ENCODE data around the gene CTNND2.

- no peak for TF ChIP-seq SP1 (IDR thresholded peaks at IDR 0.05; ENCODE audit: low read depth, low read length)
- TF ChIP-seq, protein P1, sequence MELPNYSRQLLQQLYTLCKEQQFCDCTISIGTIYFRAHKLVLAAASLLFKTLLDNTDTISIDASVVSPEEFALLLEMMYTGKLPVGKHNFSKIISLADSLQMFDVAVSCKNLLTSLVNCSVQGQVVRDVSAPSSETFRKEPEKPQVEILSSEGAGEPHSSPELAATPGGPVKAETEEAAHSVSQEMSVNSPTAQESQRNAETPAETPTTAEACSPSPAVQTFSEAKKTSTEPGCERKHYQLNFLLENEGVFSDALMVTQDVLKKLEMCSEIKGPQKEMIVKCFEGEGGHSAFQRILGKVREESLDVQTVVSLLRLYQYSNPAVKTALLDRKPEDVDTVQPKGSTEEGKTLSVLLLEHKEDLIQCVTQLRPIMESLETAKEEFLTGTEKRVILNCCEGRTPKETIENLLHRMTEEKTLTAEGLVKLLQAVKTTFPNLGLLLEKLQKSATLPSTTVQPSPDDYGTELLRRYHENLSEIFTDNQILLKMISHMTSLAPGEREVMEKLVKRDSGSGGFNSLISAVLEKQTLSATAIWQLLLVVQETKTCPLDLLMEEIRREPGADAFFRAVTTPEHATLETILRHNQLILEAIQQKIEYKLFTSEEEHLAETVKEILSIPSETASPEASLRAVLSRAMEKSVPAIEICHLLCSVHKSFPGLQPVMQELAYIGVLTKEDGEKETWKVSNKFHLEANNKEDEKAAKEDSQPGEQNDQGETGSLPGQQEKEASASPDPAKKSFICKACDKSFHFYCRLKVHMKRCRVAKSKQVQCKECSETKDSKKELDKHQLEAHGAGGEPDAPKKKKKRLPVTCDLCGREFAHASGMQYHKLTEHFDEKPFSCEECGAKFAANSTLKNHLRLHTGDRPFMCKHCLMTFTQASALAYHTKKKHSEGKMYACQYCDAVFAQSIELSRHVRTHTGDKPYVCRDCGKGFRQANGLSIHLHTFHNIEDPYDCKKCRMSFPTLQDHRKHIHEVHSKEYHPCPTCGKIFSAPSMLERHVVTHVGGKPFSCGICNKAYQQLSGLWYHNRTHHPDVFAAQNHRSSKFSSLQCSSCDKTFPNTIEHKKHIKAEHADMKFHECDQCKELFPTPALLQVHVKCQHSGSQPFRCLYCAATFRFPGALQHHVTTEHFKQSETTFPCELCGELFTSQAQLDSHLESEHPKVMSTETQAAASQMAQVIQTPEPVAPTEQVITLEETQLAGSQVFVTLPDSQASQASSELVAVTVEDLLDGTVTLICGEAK (IDR thresholded peaks at IDR 0.05; ENCODE audit: borderline replicate concordance): no peak
- TF ChIP-seq, protein P2, sequence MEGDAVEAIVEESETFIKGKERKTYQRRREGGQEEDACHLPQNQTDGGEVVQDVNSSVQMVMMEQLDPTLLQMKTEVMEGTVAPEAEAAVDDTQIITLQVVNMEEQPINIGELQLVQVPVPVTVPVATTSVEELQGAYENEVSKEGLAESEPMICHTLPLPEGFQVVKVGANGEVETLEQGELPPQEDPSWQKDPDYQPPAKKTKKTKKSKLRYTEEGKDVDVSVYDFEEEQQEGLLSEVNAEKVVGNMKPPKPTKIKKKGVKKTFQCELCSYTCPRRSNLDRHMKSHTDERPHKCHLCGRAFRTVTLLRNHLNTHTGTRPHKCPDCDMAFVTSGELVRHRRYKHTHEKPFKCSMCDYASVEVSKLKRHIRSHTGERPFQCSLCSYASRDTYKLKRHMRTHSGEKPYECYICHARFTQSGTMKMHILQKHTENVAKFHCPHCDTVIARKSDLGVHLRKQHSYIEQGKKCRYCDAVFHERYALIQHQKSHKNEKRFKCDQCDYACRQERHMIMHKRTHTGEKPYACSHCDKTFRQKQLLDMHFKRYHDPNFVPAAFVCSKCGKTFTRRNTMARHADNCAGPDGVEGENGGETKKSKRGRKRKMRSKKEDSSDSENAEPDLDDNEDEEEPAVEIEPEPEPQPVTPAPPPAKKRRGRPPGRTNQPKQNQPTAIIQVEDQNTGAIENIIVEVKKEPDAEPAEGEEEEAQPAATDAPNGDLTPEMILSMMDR (IDR thresholded peaks at IDR 0.05 in 2 of 3, conservative IDR thresholded peaks at IDR 0.05 in 1 of 3; ENCODE audit: control insufficient read depth in 2 of 3, extremely low read depth in 1 of 3, insufficient read depth in 1 of 3, low read depth in 3 of 3, low read length in 3 of 3): no peak
- no peak for TF ChIP-seq FOXK2 (IDR thresholded peaks at IDR 0.05)
- TF ChIP-seq RAD51 (IDR thresholded peaks at IDR 0.05): no peak
- no peak for TF ChIP-seq POLR2A (IDR thresholded peaks at IDR 0.05; ENCODE audit: low read depth, low read length)
- TF ChIP-seq PBX3 (IDR thresholded peaks at IDR 0.05; ENCODE audit: insufficient replicate concordance, low read depth, low read length): no peak
- TF ChIP-seq EZH2 (IDR thresholded peaks at IDR 0.05; ENCODE audit: borderline replicate concordance, control insufficient read depth, low read depth, low read length): no peak
- no peak for TF ChIP-seq KDM1A (IDR thresholded peaks at IDR 0.05; ENCODE audit: borderline replicate concordance)
- TF ChIP-seq ZNF24 (IDR thresholded peaks at IDR 0.05): no peak
- no peak for TF ChIP-seq FOS (IDR thresholded peaks at IDR 0.05; ENCODE audit: borderline replicate concordance, extremely low read depth, insufficient read length)
- no peak for TF ChIP-seq JUND (IDR thresholded peaks at IDR 0.05; ENCODE audit: low read depth, low read length)
These were observed 652.2 kb downstream of the CTNND2 start for GRCh38 chr5:11252075-11252474.

Data from GM12878 (cell line).